Adrenal gland (tissue), 5 donors: ENCODE measurements around the gene PNPLA2.

Experiments
- POLR2A ChIP-seq, 2 donors: fragments of 450-650 bp; IDR thresholded peaks; one replicate each; pipeline ENCODE4 v1.6.1; 2017; ENCODE audit warnings: antibody characterized with exemption in 2 of 2, mild to moderate bottlenecking in 2 of 2, moderate library complexity in 1 of 2
- TF ChIP-seq, protein P1 (sequence below), 6 experiments: fragments of 450-650 bp in 4 of 6; fragments of 200-600 bp in 2 of 6; sonication (generic) in 1 of 6; IDR thresholded peaks; 1 replicate in 5 of 6; 2 replicates in 1 of 6; pipeline versions ENCODE4 v1.5.1 to v1.8.0; 2016 to 2021; ENCODE audit warnings: antibody characterized with exemption in 6 of 6, mild to moderate bottlenecking in 2 of 6, moderate library complexity in 1 of 6
- donor health status: DM: no; HTN: no; CAD: no.

DNA sequence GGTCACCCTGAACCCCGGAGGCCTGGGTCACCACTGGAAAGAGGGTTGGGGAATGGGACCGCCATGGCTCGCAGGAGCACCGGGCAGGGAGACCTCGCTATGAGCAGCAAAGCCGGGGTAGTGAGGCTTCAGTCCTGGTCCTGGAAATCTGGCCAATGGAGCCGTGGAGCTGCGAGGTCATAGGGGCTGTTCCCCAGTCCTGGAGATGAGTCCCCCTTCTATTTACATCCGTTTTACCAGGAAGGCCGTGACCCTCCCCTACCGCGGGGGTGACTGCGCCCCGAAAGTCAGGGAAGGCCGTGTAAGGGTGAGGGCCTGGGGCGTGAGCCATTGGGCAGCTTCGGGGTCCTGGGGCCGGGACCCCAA is 14.1 kb upstream of the PNPLA2 start:
- TF ChIP-seq, protein P1, sequence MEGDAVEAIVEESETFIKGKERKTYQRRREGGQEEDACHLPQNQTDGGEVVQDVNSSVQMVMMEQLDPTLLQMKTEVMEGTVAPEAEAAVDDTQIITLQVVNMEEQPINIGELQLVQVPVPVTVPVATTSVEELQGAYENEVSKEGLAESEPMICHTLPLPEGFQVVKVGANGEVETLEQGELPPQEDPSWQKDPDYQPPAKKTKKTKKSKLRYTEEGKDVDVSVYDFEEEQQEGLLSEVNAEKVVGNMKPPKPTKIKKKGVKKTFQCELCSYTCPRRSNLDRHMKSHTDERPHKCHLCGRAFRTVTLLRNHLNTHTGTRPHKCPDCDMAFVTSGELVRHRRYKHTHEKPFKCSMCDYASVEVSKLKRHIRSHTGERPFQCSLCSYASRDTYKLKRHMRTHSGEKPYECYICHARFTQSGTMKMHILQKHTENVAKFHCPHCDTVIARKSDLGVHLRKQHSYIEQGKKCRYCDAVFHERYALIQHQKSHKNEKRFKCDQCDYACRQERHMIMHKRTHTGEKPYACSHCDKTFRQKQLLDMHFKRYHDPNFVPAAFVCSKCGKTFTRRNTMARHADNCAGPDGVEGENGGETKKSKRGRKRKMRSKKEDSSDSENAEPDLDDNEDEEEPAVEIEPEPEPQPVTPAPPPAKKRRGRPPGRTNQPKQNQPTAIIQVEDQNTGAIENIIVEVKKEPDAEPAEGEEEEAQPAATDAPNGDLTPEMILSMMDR (IDR thresholded peaks at IDR 0.05): no peak
- no peak for TF ChIP-seq POLR2A (IDR thresholded peaks at IDR 0.05)
